Left renal pelvis (tissue), 4 donors: ENCODE results near the gene FGF6. TPM values are rescaled to one million over a fixed set of nuclear protein-coding genes. Genes with fewer than 3 reads are reported as not detected.
"Not testable (repeated sequence)": the region's sequence is repeated elsewhere in the genome, so short reads cannot be mapped to it uniquely, and the experiment has no call there.

Source experiments
- DNase-seq, 4 donors: peaks; one replicate each; pipeline ENCODE4 v3.0.0-alpha.2; 2013; ENCODE audit warnings: low read depth in 4 of 4, low spot score in 3 of 4
- polyA plus RNA-seq, 4 donors: library from polyadenylated mRNA; unstranded; fragments of 120-200 nt; gene quantifications; one replicate each; pipeline ENCODE4 v1.2.1, GENCODE V29; 2013; ENCODE audit not compliant: insufficient read length in 4 of 4

FGF6 gene
- polyA plus RNA-seq, 4 donors = not detected

- no peak for DNase-seq
Measured at GRCh38 chr12:4421590-4422031, 24.0 kb downstream of the FGF6 start.

GRCh38 chr12:4420138-4420670 lies 25.4 kb downstream of the FGF6 start:
- DNase-seq = no peak

- DNase-seq = no peak
Measured at GRCh38 chr12:4418913-4419312, 26.7 kb downstream of the FGF6 start.

- DNase-seq = no peak
Measured at GRCh38 chr12:4417936-4418335, 27.7 kb downstream of the FGF6 start.

GRCh38 chr12:4417455-4417854 lies 28.2 kb downstream of the FGF6 start:
- no peak for DNase-seq

- no peak for DNase-seq
Measured at GRCh38 chr12:4416276-4416675, 29.3 kb downstream of the FGF6 start.

- DNase-seq = no peak
Measured at GRCh38 chr12:4412465-4412864, 33.1 kb downstream of the FGF6 start.

- no peak for DNase-seq
Measured at GRCh38 chr12:4412056-4412455, 33.6 kb downstream of the FGF6 start.

- no peak for DNase-seq
Measured at GRCh38 chr12:4407136-4407535, 38.5 kb downstream of the FGF6 start.

- not testable (repeated sequence) for DNase-seq
Measured at GRCh38 chr12:4404877-4405637, 40.6 kb downstream of the FGF6 start.

GRCh38 chr12:4402996-4403395 lies 42.6 kb downstream of the FGF6 start:
- no peak for DNase-seq

- no peak for DNase-seq
Measured at GRCh38 chr12:4401117-4401516, 44.5 kb downstream of the FGF6 start.

- DNase-seq = no peak
Measured at GRCh38 chr12:4395818-4396217, 49.8 kb downstream of the FGF6 start.

GRCh38 chr12:4393211-4393610 lies 52.4 kb downstream of the FGF6 start:
- no peak for DNase-seq

- DNase-seq = no peak
Measured at GRCh38 chr12:4392223-4392742, 53.3 kb downstream of the FGF6 start.

GRCh38 chr12:4388662-4389061 lies 57.0 kb downstream of the FGF6 start:
- DNase-seq = no peak

- no peak for DNase-seq
Measured at GRCh38 chr12:4388032-4388431, 57.6 kb downstream of the FGF6 start.

GRCh38 chr12:4387607-4388006 lies 58.0 kb downstream of the FGF6 start:
- DNase-seq = no peak

GRCh38 chr12:4386801-4387200 lies 58.8 kb downstream of the FGF6 start:
- no peak for DNase-seq
